Lower leg skin (tissue), 4 donors: ENCODE results near the gene VMO1. TPM values are rescaled to one million over a fixed set of nuclear protein-coding genes. Genes with fewer than 3 reads are reported as not detected.

Experiments used
- DNase-seq, 2 donors: peaks; one replicate each; pipeline ENCODE4 v3.0.0-alpha.2; 2019; ENCODE audit warnings: low spot score in 2 of 2
- H3K4me3 ChIP-seq: fragments of 200-600 bp; sonication (generic); 2 replicates; pipeline ENCODE4 v1.5.1; 2017; ENCODE audit warnings: mild to moderate bottlenecking, low read depth; ENCODE audit not compliant: poor library complexity, severe bottlenecking
- POLR2A ChIP-seq, 2 donors: fragments of 450-650 bp; IDR thresholded peaks; one replicate each; pipeline ENCODE4 v1.6.1; 2016 to 2017; ENCODE audit warnings: antibody characterized with exemption in 2 of 2, mild to moderate bottlenecking in 1 of 2, moderate library complexity in 1 of 2
- WGBS, 2 donors: methylation state at CpG; one replicate each; pipeline ENCODE4 v1.1.5; 2018; 5-methylcytosine and 5-hydroxymethylcytosine counted together
- intact Hi-C: fragments of 100-400 bp; cut with DNase I; formaldehyde crosslinking; loops from one replicate; pipeline ENCODE4 v1.15.0; 2023; ENCODE audit warnings: low total_unique reads
- total RNA-seq, 4 donors: library from RNA; depleted of rRNA; stranded (reverse); fragments of >200 nt; gene quantifications; one replicate each; pipeline ENCODE4 v1.1.0, GENCODE V29; 2016
- TF ChIP-seq, protein P1 (sequence below), 3 donors: fragments of 450-650 bp; IDR thresholded peaks; one replicate each; pipeline ENCODE4 v1.5.1; 2016; ENCODE audit warnings: antibody characterized with exemption in 3 of 3, mild to moderate bottlenecking in 3 of 3, moderate library complexity in 2 of 3

VMO1 gene
- total RNA-seq, 4 donors from 2014 or later, result 2.2 to 9.9 (median 5.3) TPM; not detected in 1

DNA sequence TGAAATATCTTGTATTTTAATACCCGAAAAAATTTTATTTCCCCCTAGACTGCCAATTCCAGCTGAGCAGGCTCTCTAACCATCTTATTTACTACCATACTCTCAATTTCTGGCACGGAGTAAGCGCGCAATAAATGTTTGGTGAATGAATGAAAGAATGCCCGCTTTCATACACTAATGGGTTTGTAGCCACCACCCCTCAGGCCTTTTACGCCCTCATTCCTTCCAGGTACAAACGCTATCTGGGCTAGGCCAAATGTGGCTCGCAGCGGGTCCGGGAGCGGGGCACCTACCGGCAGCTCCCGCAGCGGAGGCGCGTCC, 20.3 kb upstream of the VMO1 start:
- no peak for DNase-seq
- TF ChIP-seq POLR2A (IDR thresholded peaks at IDR 0.05), result no peak
- TF ChIP-seq, protein P1, sequence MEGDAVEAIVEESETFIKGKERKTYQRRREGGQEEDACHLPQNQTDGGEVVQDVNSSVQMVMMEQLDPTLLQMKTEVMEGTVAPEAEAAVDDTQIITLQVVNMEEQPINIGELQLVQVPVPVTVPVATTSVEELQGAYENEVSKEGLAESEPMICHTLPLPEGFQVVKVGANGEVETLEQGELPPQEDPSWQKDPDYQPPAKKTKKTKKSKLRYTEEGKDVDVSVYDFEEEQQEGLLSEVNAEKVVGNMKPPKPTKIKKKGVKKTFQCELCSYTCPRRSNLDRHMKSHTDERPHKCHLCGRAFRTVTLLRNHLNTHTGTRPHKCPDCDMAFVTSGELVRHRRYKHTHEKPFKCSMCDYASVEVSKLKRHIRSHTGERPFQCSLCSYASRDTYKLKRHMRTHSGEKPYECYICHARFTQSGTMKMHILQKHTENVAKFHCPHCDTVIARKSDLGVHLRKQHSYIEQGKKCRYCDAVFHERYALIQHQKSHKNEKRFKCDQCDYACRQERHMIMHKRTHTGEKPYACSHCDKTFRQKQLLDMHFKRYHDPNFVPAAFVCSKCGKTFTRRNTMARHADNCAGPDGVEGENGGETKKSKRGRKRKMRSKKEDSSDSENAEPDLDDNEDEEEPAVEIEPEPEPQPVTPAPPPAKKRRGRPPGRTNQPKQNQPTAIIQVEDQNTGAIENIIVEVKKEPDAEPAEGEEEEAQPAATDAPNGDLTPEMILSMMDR (IDR thresholded peaks at IDR 0.05), result no peak
- intact Hi-C loops, result no loop called here
- WGBS, 2 donors, result 0 to 2% methylated on average over 12 to 16 of the region's 16 CpGs
- H3K4me3 ChIP-seq, result peak overlapping the region; percentile 55

DNA sequence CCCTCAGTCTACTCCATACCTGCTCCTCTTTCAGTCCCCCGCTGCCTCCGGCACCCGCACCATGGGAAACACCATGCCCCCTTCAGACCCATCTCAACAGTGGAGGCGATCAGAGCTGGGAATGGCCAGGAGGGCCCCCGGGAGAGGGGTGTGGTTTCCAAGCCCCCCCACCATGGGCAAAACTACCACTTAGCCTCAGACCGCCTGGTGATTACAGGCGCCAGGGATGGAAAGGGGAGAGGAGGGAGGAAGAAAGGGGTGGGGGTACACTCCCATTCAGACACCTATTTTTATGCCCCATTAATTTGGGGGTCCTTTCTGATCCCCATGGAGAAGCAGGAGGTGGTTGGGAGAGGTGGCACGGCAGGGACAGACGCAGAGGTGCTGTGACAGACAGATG, 16.1 kb upstream of the VMO1 start, which contains the start of gene C17orf114:
TSS of gene C17orf114 (minus strand) at position 101 of the 400 bp plus-strand sequence.
- intact Hi-C loops, result no loop called here
- no peak for DNase-seq
- TF ChIP-seq, protein P1 (IDR thresholded peaks at IDR 0.05), result no peak
- no peak for TF ChIP-seq POLR2A (IDR thresholded peaks at IDR 0.05)
- H3K4me3 ChIP-seq, result no peak within 1 kb of the TSS
- WGBS, 2 donors, result 86% methylated on average over 9 of the region's 9 CpGs

DNA sequence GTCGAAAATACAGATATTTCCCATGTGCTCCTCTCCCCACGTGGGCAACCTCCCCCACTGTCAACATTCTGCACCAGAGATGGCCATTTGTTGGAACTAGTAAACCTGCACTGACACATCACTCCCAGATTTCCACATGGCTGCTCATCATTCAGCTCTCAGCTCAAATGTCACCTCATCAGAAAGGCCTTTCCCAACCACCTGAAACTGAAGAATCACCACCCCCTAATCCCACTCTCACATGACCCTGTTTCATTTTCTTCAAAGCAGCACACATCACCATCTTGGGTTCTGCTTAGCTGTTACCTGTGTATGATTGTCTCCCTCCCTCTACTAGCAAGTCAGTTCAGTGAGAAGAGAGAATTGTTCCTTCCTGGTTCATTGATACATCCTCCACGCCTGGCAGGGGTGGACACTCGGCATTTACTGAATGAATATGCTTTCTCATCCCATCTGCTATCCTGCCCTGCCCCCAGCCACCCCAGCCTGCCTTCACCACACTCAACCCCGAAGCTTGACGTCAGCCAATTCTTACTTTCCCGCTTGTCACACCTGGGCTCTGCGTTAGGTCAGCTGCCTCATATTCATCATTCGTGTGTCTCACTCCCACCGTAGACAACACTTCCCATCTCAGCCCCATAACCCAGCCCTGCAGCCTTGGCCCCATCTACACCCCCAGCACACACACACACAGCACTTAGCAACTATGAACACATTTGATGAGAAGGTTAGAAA, 14.5 kb upstream of the VMO1 start:
- 67 to 85% methylated on average over 10 of the region's 10 CpGs for WGBS, 2 donors
- no peak for DNase-seq
- TF ChIP-seq, protein P1 (IDR thresholded peaks at IDR 0.05), result no peak
- no peak for TF ChIP-seq POLR2A (IDR thresholded peaks at IDR 0.05)
- intact Hi-C loops, result no loop called here
- no peak overlapping the region for H3K4me3 ChIP-seq

DNA sequence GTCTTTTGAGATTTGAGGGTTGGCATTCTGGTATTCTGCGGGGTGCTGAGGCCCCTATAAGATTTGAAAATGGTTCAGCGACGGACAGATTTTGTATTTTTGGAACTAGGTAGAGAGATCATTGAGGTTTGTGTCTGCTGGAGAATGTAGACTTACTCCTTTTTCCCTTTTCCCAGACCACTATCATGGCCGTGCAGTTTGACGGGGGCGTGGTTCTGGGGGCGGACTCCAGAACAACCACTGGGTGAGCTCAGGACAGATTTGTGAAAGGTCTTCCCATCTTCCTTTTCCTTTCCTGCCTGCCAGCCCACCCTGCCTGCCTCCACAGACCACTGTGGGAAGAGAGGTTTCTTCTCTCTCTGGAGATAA, 10.4 kb upstream of the VMO1 start:
- intact Hi-C loops, result no loop called here
- WGBS, 2 donors, result 0 to 2% methylated on average over 7 of the region's 7 CpGs
- DNase-seq, result no peak
- TF ChIP-seq, protein P1 (IDR thresholded peaks at IDR 0.05), result no peak
- no peak for TF ChIP-seq POLR2A (IDR thresholded peaks at IDR 0.05)
- H3K4me3 ChIP-seq, result peak overlapping the region; percentile 69

DNA sequence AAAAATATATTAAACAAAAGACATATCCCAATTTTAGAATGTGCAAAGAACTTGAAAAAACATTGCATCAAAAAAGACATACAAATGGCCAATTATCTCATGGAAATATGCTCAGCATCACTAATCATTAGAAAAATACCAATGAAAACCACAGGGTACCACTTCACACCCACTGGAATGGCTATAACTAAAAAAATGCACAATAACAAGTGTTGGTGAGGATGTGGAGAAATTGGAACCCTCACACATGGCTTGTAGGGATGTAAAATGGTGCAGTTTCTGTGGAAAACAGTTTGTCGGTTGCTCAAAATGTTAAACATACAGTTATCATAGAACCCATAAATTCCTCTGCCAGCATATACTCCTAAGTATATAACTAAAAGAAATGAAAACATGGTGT, 9.0 kb upstream of the VMO1 start:
- intact Hi-C loops, result no loop called here
- no peak for TF ChIP-seq POLR2A (IDR thresholded peaks at IDR 0.05)
- TF ChIP-seq, protein P1 (IDR thresholded peaks at IDR 0.05), result no peak
- 93% methylated on average over 1 of the region's 1 CpG for WGBS, 2 donors
- H3K4me3 ChIP-seq, result no peak overlapping the region
- DNase-seq, result no peak

DNA sequence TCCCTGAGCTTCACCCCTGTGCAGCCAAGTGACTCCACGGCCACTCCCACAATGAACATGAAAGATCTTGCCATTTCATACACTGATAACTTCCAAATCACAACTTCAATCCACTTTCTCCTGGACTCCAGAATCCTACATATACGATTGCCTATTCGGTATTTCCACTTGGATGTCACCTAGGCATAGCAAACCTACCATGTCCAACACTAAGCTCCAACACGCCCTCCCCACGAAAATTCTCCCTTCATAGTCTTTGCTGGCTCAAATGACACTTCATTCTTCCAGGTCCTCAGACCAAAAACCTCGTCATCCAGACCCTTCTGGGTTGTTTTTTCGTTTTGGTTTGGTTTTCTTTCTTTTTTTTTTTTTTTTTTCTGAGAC, 4.5 kb upstream of the VMO1 start:
- no peak for TF ChIP-seq POLR2A (IDR thresholded peaks at IDR 0.05)
- TF ChIP-seq, protein P1 (IDR thresholded peaks at IDR 0.05), result no peak
- DNase-seq, result no peak
- intact Hi-C loops, result no loop called here
- H3K4me3 ChIP-seq, result no peak overlapping the region
- WGBS, 2 donors, result 34 to 46% methylated on average over 7 of the region's 7 CpGs
